Measurements from ENCODE around the gene FBXL17.

The FBXL17 gene

GRCh38 chr5:107876261-107876660 is 505.6 kb downstream of the FBXL17 start:
- TF ChIP-seq FOXP2 (optimal IDR thresholded peaks at IDR 0.05; ENCODE audit: borderline replicate concordance, extremely low read depth, extremely low read length, insufficient read depth) (no peak), TAF1 (IDR thresholded peaks at IDR 0.05; ENCODE audit: borderline replicate concordance, insufficient read depth, low read length) (no peak), REST (IDR thresholded peaks at IDR 0.05; ENCODE audit: insufficient read depth in 1 of 2, low read depth in 2 of 2, low read length in 2 of 2) (no peak), POLR2AphosphoS5 (IDR thresholded peaks at IDR 0.05; ENCODE audit: low read depth, low read length) (no peak), SIN3A (IDR thresholded peaks at IDR 0.05; ENCODE audit: borderline replicate concordance, insufficient read depth, low read length) (no peak)

DNA sequence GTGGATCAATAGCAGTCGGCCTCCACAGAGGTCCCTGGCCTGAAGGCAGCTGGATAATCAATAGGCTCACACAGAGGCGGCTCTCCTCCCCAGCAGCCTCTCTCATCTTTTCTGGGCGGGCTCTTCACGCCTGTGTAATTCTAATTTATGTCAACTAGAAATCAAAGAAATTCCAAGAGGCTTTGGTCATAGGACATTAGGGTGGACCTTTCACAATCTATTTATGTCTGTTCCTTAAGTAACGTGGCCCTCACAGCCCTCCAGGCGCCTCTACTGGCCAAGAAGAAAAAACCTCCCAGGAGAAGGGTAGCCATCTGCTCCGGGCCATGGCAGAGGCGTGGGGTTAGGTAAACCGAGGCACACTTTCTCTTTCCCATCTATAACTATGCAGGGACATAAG is 506.1 kb downstream of the FBXL17 start:
- TF ChIP-seq FOXP2 (optimal IDR thresholded peaks at IDR 0.05; ENCODE audit: borderline replicate concordance, extremely low read depth, extremely low read length, insufficient read depth) = no peak
- TF ChIP-seq REST (IDR thresholded peaks at IDR 0.05; ENCODE audit: insufficient read depth in 1 of 2, low read depth in 2 of 2, low read length in 2 of 2) = no peak
- TF ChIP-seq POLR2AphosphoS5 (IDR thresholded peaks at IDR 0.05; ENCODE audit: low read depth, low read length) = no peak
- no peak for TF ChIP-seq TAF1 (IDR thresholded peaks at IDR 0.05; ENCODE audit: borderline replicate concordance, insufficient read depth, low read length)
- no peak for TF ChIP-seq SIN3A (IDR thresholded peaks at IDR 0.05; ENCODE audit: borderline replicate concordance, insufficient read depth, low read length)

GRCh38 chr5:107874795-107875194 is 507.1 kb downstream of the FBXL17 start:
- no peak for TF ChIP-seq REST (IDR thresholded peaks at IDR 0.05; ENCODE audit: insufficient read depth in 1 of 2, low read depth in 2 of 2, low read length in 2 of 2)
- TF ChIP-seq TAF1 (IDR thresholded peaks at IDR 0.05; ENCODE audit: borderline replicate concordance, insufficient read depth, low read length) = no peak
- no peak for TF ChIP-seq POLR2AphosphoS5 (IDR thresholded peaks at IDR 0.05; ENCODE audit: low read depth, low read length)
- no peak for TF ChIP-seq SIN3A (IDR thresholded peaks at IDR 0.05; ENCODE audit: borderline replicate concordance, insufficient read depth, low read length)
- no peak for TF ChIP-seq FOXP2 (optimal IDR thresholded peaks at IDR 0.05; ENCODE audit: borderline replicate concordance, extremely low read depth, extremely low read length, insufficient read depth)

DNA sequence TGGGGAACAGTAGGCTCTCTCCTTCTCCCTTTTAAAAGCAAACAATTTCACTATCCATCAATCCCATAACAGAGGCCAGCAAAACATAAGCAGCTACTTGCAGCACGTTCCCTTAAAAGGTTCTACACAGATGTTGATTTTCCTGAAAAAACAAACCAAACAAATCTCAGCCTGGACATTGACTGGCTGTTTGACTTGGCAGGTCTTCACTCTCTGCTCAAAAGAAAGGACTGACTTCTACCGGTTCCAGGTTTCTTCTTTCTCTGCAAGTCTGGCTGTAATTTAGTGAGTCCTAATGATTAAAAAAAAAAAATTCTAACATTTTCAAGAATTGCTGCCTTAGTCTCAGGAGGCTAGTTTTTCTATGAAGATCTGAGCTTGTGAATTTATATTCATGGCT is 508.0 kb downstream of the FBXL17 start:
- TF ChIP-seq FOXP2 (optimal IDR thresholded peaks at IDR 0.05; ENCODE audit: borderline replicate concordance, extremely low read depth, extremely low read length, insufficient read depth) (no peak), REST (IDR thresholded peaks at IDR 0.05; ENCODE audit: insufficient read depth in 1 of 2, low read depth in 2 of 2, low read length in 2 of 2) (no peak), POLR2AphosphoS5 (IDR thresholded peaks at IDR 0.05; ENCODE audit: low read depth, low read length) (no peak), SIN3A (IDR thresholded peaks at IDR 0.05; ENCODE audit: borderline replicate concordance, insufficient read depth, low read length) (no peak), TAF1 (IDR thresholded peaks at IDR 0.05; ENCODE audit: borderline replicate concordance, insufficient read depth, low read length) (no peak)

GRCh38 chr5:107871023-107871422 is 510.9 kb downstream of the FBXL17 start:
- no peak for TF ChIP-seq FOXP2 (optimal IDR thresholded peaks at IDR 0.05; ENCODE audit: borderline replicate concordance, extremely low read depth, extremely low read length, insufficient read depth)
- no peak for TF ChIP-seq SIN3A (IDR thresholded peaks at IDR 0.05; ENCODE audit: borderline replicate concordance, insufficient read depth, low read length)
- no peak for TF ChIP-seq REST (IDR thresholded peaks at IDR 0.05; ENCODE audit: insufficient read depth in 1 of 2, low read depth in 2 of 2, low read length in 2 of 2)
- TF ChIP-seq POLR2AphosphoS5 (IDR thresholded peaks at IDR 0.05; ENCODE audit: low read depth, low read length) = no peak
- TF ChIP-seq TAF1 (IDR thresholded peaks at IDR 0.05; ENCODE audit: borderline replicate concordance, insufficient read depth, low read length) = no peak
